NT2/D1 (cell line): ENCODE measurements around the gene CNTLN.
"Not testable (repeated sequence)": the region's sequence is repeated elsewhere in the genome, so short reads cannot be mapped to it uniquely, and the experiment has no call there.

Experiments
- SUZ12 ChIP-seq: IDR thresholded peaks from 2 replicates; pipeline ENCODE4 v1.6.1; 2011; ENCODE audit not compliant: insufficient read length, insufficient read depth; ENCODE audit errors: extremely low read depth
- YY1 ChIP-seq: IDR thresholded peaks from 2 replicates; pipeline ENCODE4 v1.6.1; 2011; ENCODE audit not compliant: insufficient read length, insufficient read depth
- ZNF274 ChIP-seq: IDR thresholded peaks from 2 replicates; pipeline ENCODE4 v1.6.1; 2011; ENCODE audit warnings: mild to moderate bottlenecking, low read depth, low read length

- TF ChIP-seq YY1, ZNF274, SUZ12: not testable (repeated sequence)
Observed at GRCh38 chr9:17268531-17269188, 133.8 kb downstream of the CNTLN start.
